ENCODE results near the gene VRK3.

GRCh38 chr19:49978324-49978723, 46.8 kb downstream of the VRK3 start:
- TF ChIP-seq EP300 (IDR thresholded peaks at IDR 0.05) (no peak), CTCF (IDR thresholded peaks at IDR 0.05) (no peak), POLR2A (IDR thresholded peaks at IDR 0.05) (no peak)

Data from upper lobe of left lung (tissue), 4 donors.